NCI-H2171 (cell line): ENCODE results near the gene ITFG2.

ENCODE experiments used
- DNase-seq: peaks from one replicate; lab custom pipeline; 2025; lab: John Stamatoyannopoulos, UW

Gene ITFG2

DNA sequence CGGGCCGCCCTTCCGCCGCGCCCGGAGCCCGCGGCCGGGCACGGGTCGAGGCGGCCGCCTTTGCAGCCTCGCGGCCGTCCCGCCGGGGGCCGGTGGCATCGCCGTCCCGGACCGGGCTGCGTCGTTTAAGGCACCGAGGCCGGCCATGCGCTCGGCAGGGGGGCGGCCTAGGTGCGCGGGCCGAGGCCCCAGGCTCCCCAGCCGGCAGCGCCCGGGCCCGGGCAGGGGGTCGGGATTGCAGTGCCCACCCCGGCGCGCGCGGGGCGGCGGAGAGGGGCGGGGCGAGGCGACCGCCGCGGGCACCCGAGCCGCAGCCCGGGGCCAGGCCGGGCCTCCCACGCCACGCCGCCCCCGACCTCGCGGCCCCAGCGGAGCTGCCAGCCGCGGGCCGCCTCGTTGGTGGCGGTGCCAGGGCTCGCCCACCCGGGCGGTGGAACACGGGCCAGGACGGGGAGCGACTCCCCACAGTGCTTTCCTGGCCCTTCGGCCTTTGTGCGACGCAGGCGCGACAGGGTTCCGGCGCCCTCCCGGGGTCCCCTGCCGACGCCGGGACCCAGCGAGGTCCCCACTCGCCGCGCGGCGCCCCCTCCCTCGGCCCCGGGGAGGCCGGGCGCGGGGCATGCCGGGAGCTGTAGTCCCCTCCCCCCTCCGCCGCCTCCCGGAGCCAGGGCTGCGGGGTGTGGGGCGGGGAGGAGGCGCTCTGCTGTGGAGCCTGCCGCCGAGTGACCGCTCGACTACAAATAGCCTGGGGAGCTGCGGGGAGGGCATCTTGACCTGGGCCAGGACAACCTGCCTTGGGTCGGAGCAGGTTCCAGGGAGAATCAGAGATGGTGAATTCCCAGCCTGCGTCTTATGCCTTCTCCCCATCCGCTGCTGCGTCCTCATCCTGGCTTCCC lies 16.9 kb upstream of the ITFG2 start:
- DNase-seq: peak; percentile 66

DNA sequence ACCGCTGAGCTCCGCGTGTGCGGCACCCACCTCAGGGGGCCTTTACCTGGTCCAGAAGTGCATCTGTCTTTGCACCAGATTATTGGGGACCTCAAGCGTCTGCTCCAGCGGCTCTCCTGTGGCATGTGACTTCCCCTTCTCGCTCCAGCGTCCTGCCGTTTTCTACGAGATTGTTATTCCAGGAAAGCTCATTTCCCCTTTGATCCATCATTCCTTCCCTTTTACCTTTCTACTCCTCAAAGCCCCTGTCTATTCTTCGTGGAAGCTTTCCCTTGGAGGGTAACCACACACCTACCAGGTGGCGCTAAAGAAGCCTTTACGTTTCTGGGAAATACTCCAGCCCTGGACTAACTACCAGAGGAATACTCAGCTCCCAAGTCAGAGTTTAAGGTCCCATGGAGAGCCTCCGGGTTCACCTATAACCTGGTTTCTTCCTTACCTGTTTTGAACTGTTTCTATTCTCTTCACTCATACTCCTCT lies 16.2 kb upstream of the ITFG2 start:
- no peak for DNase-seq

DNA sequence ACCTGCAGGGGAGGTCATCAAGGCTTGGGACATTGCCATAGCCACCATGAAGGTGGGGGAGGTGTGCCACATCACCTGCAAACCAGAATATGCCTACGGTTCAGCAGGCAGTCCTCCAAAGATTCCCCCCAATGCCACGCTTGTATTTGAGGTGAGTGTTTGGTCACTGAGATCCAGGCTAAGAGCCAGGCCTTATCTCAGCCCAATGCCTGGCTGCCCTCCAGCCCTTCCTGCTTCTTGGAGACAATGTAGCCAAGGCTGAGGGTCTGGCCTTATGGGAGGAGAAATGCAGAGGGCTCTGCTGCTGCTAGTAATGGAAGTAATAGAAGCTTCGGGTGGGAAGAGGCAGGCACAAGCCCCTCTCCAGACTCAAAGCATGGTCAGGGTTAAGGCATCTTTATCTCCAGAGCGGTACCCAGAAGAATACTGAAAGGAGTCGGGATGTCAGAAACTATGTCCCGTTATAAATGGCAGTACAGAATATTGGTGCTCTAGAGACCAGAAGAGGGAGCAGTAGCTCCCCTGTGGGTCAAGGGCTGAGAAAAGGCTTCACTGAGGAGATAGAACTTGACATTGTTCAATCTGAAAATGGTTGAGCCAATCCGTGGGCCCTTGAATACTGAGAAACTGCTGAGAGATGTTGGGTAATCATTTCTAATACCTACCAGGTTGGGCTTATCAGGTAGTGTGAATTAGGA lies 14.6 kb upstream of the ITFG2 start:
- no peak for DNase-seq

DNA sequence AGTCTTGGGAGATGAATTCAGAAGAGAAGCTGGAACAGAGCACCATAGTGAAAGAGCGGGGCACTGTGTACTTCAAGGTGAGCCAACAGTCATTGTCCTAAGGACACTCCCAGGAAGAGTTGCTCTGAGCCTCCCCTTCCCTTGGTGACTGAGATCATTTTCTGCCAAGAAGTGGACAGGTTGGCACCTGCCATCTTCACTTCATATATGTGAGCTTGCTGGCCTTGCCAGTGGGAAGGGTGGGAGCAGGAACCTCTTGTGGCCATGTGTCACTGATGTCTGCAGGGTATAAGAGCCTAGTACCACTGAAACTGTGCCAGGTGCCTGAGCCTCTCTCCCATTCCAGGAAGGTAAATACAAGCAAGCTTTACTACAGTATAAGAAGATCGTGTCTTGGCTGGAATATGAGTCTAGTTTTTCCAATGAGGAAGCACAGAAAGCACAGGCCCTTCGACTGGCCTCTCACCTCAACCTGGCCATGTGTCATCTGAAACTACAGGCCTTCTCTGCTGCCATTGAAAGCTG lies 12.4 kb upstream of the ITFG2 start:
- DNase-seq: no peak

DNA sequence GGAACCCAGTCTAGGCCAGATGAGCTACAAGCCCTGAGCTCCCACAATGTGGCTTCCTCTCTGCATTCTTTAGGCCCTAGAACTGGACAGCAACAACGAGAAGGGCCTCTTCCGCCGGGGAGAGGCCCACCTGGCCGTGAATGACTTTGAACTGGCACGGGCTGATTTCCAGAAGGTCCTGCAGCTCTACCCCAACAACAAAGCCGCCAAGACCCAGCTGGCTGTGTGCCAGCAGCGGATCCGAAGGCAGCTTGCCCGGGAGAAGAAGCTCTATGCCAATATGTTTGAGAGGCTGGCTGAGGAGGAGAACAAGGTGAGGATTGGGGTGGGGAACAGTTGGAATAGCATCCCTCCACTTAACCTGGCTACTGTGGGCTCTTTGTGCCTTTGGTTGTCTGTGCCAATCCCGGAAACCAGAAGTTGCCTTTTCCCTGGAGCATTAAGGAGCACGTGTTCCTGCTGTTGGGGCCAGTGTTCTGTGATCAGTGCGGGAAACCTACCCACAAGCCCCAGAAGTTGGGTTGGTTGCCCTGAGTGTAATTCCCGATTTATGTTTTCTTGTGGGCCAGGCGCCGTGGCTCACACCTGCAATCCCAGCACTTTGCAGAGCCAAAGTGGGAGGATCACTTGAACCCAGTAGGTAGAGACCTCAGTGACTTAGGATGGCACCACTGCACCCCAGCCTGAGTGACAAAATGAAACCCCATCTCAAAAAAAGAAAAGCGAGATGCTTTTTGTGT lies 11.3 kb upstream of the ITFG2 start:
- no peak for DNase-seq

DNA sequence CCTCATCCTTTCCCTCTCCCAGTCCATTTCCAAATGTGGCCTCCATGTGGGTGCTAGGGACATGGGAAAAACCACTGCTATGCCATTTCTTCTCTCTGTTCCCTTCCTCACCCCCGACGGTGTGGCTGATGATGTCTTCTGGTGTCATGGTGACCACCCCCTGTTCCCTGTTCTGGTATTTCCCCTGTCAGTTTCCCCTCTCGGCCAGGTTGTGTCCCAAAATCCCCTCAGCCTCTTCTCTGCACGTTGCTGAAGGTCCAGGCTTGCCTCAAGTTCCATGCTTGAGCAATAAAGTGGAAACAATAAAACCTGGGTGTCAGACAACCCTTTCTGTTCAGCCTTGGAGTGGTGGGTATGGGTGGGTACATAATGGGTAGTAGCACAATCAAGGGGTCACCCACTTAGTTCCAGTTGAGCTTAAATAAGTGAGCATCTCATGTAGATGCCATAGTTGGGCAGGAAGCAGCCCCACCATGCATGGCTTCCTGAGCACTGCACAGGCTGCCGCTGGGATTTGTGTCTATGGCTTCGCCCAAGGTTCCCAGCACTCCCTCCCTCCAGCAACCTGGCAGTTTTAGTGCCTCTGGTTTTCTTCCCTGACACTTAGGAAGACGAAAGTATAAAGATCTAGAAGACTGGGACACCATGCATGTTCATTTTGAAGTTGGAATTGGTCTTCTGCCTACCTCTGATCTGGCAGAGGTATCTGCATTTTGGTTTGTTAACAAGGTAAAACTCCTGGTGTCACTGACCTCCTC lies 8.7 kb upstream of the ITFG2 start:
- no peak for DNase-seq

DNA sequence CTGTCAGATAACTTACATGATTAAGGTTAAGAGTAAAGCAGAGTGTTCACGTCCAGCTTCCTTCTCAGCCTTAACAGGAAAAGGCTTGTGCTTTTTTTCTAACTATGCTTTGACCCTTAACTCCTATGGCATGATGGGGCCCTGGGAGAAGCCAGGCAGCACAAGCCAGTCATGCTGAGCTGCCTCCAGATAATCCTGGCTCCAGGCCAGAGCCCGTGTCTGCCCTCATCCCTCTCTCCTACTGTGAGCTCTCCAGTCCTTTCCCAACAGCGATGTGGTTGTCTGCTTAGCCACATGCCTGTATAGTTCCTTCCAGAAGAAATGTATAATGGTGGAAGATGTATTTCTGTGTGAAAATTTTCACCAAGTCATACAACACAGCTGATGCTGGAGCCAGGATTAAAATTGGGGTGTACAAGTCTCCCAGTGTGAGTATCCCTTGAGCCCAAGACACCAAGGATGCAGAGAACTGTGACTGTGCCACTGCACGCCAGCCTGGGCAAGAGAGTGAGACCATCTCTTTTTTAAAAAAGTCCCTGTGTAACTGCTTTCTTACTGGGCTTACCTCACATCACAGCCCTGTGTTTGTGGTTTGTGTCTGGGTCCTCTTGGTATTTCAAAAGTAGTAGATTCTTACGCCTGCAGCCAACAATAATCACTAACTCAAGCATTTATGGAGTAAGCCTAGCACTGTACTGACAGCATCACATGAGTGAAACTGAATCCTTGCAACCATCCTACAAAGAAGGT lies 7.9 kb upstream of the ITFG2 start:
- DNase-seq: no peak

DNA sequence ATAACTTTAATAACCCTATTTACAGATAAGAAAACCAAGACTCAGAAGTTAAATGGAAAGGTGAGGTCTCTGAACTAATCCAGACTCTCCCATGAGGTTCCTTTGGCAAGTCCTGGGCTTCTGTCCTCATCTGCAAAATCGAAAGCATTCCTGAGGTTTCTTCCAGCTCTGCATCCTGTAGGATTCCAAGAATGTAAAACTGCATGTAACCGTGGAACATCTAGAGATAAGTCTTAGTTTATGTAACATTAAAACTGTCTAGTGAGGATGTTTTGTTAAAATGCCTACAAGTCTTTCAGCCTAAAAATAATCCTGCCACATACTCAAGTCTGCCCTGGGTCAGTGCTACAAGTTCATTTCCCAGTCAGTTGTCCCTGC lies 7.3 kb upstream of the ITFG2 start:
- DNase-seq: no peak

DNA sequence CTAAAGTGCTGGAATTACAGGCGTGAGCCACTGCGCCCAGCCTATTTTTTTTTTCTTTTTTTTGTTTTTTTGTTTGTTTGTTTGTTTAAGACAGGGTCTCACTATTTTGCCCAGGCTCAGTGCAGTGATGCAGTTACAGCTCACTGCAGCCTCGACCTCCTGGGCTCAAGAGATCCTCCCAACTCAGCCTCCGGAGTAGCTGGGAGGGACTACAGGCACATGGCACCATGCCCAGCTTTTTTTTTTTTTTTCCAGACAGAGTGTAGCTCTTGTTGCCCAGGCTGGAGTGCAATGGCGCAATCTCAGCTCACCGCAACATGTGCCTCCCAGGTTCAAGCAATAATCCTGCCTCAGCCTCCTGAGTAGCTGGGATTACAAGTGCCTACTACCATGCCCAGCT lies 5.8 kb upstream of the ITFG2 start:
- DNase-seq: no peak

DNA sequence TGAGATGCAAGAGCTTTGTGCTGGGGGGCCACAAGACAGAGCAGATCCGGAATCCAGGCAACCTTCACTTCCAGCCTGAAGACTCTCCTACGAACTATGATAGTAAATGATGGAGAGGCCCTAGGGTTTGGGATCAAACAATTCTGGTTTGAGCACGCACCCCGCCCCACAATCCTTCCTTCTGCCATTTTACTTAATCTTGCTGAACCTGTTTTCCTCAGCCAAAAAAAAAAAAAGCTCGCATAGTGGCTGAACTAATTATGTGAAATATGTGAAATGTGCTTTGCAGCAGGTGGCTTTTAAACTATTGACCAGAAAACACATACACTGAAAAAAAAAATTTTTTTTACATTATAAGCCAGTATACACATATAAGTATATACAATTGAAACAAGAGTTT lies 667 bp upstream of the ITFG2 start:
- no peak for DNase-seq

DNA sequence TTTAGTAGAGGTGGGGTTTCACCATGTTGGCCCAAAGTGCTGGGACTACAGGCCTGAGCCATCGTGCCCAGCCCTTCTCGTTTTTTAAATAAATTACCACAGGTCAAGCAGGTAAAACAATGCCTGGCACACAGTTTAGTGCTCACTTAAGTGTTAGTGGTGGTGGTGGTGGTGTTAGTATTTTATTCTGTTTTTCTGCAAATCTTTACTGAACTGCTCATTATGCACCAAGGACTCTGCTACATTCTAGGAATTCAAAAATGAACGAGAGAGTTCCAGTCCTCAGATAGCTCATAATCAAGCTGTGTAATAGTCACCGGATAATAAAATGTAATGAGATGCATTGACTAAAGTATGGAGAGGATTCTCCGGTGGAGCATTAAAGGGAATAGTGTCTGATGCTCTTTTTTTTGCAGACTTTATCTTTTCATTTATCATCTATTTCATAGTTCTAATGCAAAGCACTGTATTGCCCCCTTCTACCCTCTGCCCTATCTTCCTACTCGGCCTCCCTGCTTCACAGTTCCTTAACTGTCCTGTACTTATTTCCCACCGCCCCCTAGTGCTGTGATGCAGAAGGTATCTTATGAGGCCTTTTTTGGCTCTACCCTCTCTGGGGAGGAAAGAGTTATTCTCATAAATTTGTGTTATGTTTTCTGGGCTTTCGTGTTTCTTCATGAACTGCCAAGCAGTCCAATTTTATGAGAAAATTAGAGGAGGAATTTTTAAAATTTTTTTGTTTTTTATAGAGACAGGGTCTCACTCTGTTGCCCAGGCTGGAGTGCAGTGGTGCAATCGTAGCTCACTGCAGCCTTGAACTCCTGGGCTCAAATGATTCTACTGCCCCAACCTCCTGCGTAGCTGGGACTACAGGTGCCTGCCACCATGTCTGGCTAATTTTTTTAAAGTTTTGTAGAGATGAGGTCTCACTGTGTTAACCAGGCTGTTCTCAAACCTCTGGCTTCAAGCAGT lies 1.0 kb downstream of the ITFG2 start:
- peak; percentile 48 for DNase-seq

DNA sequence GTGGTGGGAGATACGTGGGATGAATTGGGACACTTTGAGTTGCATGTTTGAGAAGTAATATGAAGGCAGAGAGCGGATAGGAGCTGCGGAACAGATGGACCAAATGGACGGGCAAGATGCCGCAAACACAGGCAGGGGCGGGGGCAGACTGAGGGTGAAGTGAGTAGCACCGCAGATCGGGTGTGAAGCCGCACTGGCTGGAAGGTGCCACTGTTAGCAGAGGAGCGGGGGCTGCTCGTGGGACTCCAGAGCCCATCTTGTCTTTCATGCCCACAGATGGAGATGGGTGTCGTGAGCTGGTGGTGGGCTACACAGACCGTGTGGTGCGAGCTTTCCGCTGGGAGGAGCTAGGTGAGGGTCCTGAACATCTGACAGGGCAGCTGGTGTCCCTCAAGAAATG lies 7.3 kb downstream of the ITFG2 start:
- no peak for DNase-seq

DNA sequence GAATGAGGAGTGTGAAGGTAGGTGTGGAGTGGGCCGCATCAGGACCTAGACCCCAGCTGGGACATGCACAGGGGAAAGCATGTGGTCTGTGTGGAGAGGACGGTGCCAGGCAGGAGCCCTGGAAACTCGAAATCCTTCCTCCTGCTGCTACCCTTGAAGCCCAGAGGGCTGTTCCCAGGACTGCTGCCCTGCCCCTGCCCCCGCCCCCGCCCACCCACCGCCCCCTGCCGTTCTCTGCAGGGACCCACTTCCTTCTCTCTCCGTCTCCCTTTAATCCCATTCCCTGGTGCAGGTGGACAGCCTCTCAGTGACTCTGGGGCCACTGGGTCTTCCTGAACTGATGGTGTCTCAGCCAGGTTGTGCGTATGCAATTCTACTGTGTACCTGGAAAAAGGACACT lies 8.0 kb downstream of the ITFG2 start:
- DNase-seq: no peak

DNA sequence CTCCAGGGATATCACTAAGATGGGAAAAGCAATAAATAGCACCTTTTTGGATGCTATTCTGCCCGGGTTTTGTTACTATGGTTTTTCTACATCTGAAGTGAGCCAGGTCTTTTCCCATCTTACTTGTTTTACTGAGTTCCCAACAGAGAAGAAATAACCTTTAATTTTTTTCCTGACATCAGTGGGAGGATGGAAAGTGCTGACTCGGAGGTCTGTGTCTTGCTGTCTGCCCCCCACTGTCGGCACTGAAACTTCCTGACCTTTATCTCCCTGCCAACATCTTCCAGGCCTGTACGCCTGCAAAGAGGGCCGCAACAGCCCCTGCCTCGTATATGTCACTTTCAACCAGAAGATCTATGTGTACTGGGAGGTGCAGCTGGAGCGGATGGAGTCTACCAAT lies 11.0 kb downstream of the ITFG2 start:
- no peak for DNase-seq

DNA sequence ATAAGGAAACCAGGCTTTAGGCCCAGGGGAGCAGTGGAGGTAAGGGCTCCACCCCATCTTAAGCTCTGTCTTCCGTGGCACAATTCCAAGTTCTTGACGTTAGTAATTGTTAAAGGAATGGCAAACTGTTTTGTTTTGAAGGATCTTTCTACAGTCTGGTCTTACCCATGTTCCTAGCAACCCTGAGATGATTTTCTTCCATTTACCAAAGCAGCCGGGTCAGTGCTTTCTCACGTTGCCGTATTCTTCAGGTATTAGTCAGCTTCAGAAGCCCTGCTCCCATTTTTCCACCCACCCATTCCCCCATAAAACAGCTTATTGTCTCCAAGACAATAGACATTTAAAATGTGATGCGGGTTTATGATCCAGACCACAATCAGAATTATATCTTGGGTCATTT lies 12.1 kb downstream of the ITFG2 start:
- no peak for DNase-seq

DNA sequence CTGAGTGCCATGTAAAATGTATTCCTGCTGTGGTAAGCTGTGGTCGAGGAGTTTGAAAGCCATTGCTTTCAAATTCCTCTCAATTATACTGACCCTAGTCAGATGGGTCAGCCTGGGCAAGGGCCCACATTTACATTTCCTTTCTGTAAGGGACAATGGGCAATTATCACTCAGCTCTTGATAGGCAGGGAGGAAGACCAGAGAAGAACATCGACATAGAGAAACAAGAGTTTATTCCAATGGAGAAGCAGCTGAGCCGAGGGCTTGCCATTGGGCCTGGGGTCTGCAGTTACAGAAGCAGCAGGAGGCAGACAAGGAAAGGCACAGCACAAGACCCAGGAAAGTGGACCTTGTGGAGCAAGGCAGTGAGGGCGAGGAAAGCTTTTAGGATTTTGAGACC lies 12.7 kb downstream of the ITFG2 start:
- DNase-seq: no peak

DNA sequence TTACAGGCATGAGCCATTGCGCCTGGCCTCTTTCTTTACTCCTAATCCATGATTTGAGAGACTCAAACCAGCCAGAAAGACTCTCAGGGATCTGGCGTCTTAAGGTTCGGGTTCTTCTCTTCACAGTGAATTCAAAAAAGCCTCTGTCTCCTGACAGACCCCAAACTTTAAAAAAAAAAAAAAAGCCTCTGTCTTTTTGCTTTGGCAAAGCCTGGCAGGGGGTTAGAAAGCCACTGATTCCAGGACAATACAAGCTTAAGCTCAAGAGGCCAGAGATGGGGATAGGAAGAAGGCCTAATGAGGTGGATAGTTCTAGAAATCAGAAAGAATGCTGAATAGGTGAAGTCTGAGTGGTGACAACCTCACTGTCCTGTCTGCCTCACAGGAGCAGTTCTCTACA lies 13.6 kb downstream of the ITFG2 start:
- DNase-seq: no peak

DNA sequence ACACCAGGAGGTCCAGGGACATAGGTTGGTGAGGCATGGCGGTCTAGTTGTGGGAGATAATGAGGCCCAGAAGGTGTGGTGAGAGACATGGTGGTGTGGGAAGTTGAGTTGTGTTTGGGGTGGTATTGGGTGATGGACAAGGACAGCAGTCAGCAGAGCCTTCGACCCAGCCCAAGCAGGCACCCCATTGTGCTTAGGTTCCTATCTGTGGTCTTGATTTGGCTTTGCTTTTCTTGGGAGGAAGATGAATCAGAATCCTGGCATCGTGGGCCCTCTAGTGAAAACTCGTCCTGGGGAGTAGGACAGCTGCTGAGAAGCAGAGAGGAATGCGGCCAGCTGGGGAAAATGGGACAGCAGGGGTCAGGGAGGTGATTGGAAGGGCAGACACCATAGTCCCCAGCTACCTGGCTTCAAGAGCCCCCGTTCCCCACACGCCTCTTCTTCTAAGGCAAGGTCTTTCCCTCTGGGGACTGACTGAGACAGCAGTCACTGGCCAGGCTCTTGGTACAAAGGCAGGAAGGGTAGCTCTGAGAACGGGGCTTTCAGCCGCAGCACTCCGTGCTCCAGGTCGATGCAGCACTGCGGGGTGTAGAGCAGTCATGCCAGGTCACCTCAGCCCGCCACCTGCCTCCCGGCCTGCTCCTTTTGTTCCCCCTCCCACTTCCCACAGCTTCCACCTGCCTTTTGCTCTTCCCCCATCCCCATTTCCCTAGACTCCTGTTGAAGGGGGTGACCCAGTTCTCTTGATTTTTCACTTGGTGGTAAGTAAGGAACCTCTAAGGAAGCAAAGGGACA lies 14.4 kb downstream of the ITFG2 start:
- no peak for DNase-seq

DNA sequence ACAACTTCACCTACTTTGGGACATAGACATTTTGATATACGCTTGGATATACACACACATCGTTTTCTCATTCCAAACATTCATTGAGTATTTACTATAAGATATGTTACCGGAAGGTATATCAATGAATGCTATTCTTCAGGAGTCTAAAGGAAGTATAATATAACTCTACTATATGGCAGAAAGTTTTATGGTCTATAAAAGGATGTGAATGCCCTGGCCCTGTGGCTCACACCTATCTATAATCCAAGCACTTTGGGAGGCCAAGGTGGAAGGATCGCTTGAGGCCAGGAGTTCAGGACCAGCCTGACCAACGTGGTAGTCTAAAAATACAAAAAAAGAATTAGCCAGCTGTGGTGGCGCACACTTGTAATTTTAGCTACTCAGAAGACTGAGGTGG lies 16.8 kb downstream of the ITFG2 start:
- no peak for DNase-seq
